HG03196 (cell line): Measurements from ENCODE around the gene KLHL29.
"Not testable (repeated sequence)": the region's sequence is repeated elsewhere in the genome, so short reads cannot be mapped to it uniquely, and the experiment has no call there.

Experiments used
- ATAC-seq: cut with Tn5 transposase; IDR thresholded peaks from one replicate; pipeline ENCODE4 v1.9.1; 2021; ENCODE audit not compliant: unreplicated experiment

Gene KLHL29

DNA sequence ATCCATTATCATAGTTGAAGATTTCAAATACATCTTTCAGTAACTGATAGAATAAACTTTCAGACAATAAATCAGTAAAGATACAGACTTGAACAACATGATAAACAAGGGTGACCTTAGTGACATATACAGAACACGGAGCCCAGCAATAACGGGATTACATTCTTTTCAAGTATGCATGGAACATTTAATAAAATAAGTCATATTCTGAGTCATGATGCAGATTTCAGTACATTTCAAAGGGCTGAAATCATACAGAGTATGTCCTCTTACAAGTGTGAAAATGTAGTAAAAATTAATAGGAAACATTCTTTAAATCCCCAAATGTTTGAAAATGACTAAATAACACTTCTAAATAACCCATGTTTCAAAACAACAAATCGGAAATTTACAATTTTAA lies 17.2 kb upstream of the KLHL29 start:
- ATAC-seq: no peak

DNA sequence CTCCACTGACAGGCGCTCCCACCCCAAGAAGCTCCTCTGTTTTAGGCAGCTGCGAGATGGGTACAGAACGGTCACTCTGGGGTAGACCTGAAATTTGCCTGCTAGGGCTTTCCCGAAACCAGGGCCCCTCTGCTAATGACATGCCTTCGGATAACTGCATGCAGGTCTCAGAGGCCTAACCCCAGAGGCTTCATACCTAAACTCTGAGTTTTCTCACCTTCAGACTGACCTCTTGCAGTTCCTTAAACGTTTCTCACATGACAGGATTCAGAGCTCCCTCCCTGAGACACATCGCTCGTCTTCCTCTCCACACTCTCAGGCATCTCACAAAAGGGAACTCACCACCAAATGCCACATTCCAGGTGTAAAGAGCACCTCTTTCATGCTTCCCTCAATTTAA lies 11.3 kb upstream of the KLHL29 start:
- ATAC-seq: no peak

DNA sequence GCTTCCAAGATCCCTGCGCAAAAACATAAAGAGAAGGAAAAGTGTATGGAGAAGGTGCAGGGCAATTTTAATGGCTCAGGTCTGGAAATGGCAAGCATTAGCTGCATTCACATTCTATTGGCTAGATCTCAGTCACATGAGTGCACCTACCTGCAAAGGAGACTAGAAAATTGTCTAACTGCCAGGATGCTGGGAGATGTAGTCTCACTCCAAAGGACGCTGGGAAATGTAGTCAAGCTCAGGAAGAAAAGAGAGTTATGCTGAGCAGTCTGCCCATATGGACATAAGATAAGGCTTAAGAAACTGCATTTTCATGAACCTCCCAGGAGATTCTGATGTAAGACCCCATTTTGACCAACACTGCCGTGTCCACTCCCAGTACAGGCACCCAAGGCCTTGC lies 9.5 kb upstream of the KLHL29 start:
- no peak for ATAC-seq

DNA sequence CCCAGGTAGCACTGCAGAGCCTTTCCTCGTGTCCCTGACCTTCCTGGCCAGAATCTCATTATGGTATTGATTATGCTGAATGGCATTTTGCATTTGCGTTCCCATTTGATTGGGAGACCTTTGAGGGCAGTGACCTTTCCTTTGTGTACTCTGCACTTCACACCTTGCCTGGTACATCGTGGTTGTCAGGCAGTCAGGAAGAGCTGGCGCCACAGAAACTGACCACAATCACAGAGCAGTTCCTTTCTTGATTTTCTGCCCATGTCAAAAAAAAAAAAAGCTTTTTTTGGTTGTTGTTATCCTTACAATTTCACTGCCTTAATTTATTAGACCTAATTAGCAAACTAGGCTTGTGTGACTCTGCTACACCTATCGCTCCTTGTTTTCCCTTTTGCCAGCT lies 8.9 kb upstream of the KLHL29 start:
- ATAC-seq: no peak

DNA sequence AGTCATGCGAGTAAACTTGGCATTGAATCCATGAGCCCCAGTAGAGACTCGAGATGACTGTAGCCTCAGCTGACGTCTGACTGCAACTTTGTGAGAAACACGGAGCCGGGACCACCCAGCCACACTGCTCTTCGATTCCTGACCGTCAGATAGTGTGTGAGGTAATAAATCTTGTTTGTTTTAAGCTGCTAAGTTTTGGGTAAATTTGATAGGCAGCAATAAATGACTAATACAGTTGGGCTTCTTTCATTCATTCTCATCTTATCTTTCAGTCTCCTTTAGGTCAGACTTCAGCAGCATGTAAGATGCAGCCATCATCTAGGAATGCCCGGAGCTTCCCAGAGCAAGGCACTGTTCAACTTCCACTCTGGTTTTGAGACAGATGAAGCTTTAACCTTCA lies 8.0 kb upstream of the KLHL29 start:
- no peak for ATAC-seq

DNA sequence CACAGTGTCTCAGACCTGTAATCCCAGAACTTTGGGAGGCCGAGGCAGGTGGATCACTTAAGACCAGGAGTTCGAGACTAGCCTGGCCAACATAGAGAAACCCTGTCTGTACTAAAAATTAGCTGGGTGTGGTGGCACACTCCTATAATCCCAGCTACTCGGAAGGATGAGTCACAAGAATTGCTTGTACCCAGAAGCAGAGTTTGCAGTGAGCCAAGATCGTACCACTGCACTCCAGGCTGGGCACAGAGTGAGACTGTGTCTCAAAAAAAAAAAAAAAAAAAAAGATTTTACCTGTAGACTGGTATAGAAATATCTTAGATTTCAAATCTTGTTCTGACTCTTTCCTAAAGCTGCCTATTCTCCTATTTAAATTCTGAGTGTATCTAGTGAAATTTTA lies 7.2 kb upstream of the KLHL29 start:
- no peak for ATAC-seq

DNA sequence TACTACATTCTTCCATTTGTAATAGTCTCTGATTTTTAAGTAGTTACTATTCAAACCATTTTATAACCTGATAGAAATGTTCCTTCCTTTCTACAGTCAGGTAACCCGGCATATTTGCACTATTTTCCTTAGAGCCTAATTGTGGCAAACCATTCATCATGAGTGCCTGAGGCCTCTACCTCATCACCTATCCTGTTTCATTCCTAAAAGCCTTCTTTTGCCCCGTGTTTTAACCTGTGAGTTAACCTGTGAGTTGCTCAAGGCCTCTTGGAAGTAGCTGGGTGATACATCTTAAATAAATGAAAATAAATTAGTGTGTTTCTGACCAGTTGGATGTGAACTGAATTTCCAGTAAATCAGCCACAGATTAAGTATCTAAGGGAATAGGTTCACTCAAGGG lies 6.5 kb upstream of the KLHL29 start:
- ATAC-seq: no peak

DNA sequence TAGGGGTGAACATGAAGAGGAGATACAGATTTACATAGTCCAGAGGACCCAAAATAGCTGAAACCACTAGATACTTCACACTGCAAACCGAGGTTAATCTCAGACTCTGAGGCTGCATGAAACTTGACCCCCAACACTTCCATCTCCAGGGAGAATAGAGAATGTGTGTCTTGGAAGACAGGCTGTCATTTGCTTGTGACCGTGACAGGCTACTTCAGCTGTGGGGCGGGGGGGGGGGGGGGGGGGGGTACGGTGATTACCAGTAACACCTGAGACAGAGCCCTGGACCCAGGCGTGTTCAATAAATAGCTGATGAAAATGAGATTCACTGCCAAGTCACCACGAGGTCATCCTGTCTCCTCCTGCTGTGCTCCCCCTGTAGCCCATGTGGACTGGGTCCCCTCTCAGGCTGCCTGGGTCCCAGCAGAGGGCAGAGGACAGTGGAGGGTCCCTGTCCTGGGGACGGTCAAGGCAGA lies 5.7 kb upstream of the KLHL29 start:
- ATAC-seq: peak; percentile 52

DNA sequence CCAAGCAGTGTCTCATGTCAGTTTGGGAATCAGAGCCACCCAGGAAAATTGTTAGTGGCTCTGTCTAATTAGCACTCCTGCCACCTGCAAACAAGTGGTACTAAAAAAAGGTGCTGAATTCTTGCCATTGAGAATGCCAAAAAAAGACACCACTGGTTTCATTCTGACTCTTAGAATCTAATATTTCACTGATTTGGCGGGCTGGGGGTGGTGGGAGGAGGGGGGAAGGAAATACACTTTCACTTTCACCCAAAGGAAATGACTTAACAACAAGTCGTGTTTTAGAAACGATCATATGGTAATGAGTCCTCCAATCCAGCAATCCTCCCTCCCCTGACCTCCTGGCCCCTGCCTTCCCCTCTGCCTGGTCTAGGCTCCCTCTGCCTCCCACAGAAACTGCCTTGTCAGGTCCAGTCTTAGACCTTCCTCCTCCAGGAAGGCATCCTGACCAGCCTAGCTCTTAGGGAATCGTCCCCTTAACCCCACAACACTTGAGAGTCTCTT lies 4.4 kb upstream of the KLHL29 start:
- ATAC-seq: peak; percentile 48

DNA sequence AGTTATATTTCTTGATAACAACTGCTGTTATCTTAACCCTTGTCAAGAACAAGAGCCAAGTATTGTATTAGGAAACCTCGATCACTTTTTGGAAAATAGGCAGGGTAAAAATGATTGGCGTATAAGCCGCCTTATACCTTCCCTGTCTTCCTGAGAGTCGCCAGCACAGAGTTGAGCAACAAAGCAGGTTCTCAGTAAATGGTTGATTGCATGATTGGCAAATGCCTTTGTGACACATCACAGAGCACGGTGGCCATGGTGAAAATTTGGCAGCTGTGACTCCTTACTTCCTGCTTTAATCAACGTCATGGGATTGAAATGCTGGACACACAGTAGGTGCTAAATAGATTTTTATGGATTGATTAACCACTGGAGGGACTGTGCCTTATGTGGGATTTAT lies 3.9 kb upstream of the KLHL29 start:
- ATAC-seq: no peak

DNA sequence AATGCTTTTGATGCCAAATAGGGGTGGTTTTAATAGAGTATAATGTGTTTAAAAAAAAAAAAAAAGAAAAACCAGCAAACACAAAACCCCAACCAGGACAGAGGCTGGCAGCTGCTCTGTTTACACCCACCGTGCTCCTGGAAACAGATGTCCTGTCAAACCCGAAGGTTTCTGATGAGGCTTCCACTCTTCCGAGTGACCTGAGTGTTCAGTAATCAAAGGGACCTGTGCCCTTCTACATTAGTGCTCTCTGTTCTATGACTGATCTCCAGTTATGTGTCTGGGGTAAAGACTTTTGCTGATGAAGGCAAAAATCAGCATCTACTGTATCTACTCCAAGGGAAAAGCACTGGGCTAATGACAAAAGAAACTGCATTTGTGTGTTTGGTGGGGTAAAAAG lies 3.5 kb upstream of the KLHL29 start:
- ATAC-seq: no peak

DNA sequence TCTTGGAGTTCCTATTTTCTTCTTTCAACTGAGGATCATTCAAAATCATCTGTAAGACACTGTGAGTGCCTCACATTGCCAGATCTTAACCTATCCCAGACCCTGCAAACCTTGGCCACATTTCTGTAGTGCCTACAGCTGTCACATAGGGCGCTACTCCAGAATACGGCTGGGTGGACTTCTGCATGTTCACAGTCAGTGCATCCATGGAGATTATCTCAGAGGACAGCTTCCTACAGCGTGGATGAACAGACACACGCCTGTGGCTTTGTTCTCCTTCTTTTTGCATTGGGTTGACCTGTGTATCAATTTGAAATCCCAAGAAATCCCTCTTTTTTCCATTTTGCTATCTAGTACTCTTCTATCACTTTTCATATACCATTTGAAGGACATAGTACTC lies 1.9 kb upstream of the KLHL29 start:
- ATAC-seq: no peak

DNA sequence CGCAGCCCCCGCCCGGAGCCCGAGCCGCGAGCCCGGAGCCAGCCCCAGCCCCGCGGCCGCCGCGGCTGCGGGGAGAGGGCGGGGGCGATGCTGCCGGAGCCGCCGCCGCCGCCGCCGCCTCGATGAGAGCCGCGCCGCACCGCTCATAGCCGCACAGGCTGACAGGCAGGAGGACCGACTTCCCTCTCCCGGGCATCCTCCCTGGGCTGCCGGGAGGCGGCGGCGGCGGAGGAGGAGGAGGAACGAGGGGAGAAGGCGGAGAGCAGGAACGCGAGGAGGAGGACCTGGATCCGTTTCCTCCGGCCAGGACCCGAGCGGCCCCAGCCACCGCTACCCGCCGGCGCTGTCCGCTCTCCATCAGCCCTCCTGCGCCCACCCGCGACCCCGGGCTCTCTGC lies 370 bp downstream of the KLHL29 start:
- peak; percentile 12 for ATAC-seq

DNA sequence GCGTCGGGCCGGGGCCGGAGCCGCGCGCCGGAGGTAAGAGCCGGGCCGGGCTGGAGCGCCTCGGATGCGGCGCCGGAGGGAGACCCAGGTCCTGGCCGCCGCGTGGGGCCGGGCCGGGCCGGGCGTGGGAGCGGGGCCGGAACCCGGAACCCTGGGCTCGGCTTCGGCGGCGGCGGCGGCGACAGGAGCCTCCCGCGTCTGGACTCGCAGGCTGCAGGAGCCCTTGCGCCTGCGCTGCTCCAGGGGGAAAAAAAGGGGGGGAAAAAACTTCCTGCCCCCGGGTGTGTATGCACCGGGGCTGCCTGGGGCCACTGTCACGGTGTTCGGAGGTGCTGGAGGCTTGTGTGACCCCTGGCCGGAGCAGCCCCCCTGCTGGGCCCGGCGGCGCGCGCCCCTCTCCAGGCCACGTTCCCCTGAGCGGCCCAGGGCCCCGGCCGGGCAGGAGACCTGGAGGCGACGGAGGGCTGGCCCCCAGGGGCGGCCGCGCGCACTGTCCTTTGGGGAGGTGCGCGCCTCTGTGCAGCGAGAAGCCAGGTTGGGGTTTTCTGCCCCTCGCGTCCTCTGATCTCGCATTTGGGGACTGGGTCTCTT lies 864 bp downstream of the KLHL29 start:
- ATAC-seq: peak; percentile 16

DNA sequence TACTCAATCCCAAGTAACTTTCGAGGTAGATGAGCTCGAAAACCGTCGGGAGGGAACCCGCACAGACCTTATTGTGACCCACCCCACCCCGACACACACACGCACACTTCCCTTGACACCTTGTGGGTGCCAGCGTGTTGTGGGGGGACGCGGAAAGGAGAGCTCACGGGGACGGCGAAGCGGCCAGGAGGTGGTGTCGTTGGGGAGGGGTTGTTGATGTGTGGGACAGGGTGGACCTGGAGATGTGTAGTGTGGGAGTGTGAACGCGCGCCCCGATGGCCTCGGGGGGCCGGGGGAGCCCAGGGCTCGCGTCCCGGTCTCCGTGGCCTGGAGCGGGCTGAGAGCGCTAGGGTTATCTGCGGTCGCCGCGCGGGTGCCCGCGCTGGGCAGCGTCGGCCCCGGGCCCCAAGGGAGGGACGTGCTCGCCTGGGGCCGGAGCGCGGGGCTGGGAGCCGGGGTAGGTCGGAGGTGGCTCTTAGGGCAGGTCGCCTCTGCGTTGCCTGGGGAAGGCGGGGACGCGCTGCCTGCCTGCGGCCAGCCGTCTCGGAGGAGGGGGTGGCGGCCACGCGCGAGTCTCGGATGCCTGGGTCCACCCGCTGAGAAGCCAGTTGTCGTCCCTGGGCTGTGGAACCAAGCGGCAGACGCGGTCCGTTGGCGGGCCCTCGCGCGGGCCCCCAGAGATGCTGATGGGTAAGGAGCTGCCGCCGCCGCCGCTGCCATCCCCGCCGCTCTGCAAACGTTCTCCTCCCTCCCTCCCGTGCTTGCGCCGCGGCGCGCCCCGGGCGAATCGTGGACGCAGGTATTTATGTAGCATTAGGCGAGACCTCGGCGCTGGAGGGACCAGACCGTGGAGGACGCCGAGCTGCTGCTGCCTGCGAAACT lies 1.6 kb downstream of the KLHL29 start:
- no peak for ATAC-seq

DNA sequence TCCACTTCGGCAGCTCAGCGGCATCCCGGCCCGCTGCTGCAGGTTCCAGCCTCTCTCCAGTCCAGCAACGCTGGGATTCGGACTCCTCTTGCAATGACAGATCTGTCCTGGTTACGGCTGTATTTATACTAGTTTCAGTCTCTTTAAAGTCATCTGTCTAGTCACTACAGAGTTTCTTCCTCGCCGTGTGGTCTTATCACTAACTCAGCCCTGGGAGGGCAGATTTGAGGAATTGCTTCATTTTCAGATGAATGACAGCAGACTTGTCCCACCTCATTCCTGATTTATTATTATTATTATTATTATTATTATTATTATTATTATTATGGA lies 2.2 kb downstream of the KLHL29 start:
- no peak for ATAC-seq

DNA sequence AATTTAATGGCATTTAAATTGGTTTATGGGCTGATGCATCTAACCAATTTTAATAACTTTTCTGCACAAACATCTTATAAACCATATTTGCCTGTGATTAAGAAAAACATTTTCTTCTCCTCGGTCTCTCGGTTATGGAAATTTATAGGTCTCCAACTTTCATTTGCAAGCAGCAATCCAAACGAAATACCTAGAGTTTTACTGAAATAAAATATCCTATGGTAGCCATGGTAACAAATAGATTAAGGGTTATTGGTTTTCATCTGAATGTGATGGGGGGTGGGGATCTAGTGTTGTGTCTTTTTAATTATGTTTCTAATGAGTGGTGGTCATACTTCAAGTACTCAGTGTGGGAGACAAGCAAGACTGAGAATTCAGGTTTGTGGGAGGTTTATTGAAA lies 2.9 kb downstream of the KLHL29 start:
- ATAC-seq: no peak

DNA sequence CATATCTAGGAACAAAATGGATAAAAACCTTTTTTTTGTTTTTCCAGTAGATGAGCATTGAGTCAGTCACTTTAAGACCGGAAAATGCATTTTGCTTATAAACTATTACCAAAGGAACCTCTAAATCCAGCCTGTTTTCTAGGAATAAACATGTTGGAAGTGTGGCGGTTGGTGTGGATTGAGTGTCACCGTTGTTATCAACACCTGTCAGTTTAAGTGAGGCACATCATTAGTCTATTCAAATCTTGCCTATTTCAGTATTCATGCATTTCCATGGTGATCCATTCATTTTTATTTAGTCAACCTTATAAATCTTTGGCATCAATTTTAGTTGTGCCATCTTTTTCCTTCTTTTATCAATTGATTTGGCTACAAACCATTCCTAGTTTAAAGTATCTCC lies 3.3 kb downstream of the KLHL29 start:
- no peak for ATAC-seq

DNA sequence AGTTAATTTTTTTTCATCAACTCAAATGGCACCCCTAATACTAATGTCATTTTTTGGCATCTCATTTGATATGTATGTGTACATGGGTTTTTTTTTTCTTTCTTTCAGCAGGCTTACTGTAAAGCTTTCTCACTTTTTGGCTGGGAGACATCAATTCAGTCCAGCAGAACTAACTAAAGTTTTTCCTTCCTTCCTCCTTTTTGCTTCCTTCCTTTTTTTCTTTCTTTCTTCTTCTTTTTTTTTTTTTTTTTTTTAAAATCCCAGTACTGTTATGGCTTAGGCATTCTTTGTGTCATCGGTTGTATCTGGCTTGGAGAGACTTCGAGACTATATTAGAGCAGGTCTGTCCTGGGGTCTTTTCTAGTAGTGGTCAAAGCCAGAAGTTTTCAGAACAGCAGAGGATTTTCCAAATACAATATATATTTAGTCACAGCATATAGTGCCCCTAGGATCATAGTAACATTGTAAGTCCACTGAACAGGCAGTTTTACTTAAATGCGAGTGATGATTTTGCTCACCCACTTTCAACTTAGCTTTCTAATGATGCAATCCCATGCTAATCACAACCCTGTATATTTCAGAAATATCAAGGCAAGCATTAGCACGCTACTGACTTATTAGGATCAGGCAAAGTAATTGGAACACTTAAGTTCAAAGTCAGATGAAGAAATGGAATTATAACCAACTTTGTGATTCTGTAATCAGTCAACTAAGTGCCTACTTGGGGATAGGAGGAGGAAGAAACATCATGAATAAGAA lies 4.0 kb downstream of the KLHL29 start:
- ATAC-seq: no peak

DNA sequence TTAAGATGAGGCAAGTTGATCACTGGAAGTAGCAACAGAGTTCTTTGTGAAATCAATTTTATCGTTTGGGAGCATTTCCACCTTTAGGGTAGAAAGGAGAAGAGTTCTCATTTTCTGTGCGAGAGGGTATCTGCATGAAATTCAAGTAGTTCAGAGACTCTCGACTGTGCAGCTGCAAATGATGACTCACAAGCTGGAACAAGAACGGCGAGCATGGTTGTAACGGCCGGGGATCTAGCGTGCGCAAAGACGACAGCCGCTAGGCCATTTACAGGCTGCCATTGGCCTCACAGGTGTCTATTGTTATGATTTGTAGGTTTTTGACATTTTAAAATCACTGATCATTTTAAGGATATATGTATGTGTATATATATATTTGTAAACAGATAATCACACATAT lies 5.2 kb downstream of the KLHL29 start:
- no peak for ATAC-seq

DNA sequence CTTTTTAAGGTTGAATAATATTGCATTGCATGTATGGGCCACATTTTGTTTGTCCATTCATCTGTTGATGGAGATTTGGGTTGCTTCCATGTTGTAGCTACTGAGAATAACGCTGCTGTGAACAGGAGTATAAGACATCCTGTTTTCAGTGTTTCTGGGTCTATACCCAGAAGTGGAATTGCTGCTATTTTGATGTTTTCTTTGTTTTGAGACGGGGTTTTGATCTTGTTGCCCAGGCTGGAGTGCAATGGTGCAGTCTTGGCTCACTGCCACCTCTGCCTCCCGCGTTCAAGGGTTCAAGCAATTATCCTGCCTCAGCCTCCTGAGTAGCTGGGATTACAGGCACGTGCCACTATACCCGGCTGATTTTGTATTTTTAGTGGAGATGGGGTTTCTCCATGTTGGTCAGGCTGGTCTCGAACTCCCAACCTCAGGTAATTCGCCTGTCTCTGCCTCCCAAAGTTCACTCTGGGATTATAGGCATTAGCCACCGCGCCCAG lies 6.3 kb downstream of the KLHL29 start:
- not testable (repeated sequence) for ATAC-seq

DNA sequence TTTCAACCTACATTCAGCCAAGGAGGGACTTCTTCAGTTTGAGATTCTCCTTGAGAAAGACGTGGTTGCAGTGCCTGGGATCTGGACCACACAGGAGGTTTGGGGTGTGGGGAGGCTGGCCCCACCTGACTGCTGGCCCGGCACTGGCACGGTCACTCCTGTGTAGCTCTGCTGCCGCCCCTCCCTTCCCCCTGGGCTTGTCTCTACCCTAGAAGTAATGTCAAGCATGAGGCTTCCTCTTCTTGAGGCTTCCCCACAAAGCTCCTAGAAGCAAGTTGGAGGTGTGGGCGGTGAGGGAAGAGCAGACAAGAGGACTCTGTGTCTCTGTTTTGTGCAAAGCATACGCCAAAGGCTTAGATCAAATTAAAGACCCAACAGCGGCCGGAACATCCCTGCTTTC lies 8.7 kb downstream of the KLHL29 start:
- ATAC-seq: no peak
